ENCODE results near the gene AP2S1.
"Not testable (repeated sequence)": the region's sequence is repeated elsewhere in the genome, so short reads cannot be mapped to it uniquely, and the experiment has no call there.

AP2S1 gene

DNA sequence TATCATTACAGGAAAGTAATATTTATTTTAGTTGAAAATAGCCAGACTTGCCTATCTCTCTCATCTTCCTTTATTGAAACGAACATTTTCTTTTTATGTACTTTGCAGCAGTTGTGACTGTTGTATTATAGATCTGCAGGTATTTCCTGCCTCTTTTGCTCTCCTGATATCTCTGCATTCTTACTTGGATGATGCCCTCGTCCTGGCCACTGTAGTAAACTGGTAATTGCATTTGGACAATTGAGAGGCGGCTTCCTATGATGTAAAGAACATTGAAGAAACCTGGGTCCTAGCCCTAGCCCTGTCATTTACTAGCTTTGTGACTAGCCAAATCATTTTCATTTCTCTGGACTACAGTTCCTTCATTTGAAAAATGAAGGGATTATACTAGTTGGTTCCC, 16.5 kb upstream of the AP2S1 start:
- no peak for DNase-seq

DNA sequence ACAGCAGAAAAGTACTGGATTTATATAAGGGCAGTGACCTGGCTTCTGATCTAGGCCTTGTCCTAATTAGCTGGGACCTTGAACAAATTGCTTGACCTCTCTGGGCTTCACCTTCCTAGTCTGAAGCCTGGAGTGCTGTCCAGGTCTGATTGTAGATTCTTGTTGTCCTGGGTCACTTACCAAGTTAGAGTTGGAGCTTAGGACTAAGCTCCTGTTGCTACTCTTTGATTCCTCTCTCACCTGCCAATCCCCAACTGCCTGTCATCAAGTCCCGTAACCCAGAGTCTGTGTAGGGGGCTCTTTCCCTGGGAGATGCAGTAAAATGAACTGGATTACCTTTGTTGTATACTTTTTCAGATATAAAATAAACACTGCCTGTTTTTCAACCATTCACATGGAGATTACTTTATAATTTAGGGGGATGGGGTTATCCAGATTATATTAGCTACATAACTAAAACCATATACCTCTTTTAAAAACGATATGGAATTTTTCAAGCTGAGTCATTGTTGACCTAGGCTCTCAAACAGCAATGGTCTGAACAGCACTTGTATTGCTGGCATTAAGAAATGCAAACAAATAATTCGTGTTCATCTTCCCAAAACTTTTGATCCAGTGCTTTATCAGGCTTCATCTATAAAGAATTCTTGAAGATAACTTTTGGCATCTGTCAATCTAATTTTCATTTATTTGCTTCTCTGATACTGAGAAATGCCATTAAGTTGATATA, 15.9 kb upstream of the AP2S1 start:
- DNase-seq: no peak

DNA sequence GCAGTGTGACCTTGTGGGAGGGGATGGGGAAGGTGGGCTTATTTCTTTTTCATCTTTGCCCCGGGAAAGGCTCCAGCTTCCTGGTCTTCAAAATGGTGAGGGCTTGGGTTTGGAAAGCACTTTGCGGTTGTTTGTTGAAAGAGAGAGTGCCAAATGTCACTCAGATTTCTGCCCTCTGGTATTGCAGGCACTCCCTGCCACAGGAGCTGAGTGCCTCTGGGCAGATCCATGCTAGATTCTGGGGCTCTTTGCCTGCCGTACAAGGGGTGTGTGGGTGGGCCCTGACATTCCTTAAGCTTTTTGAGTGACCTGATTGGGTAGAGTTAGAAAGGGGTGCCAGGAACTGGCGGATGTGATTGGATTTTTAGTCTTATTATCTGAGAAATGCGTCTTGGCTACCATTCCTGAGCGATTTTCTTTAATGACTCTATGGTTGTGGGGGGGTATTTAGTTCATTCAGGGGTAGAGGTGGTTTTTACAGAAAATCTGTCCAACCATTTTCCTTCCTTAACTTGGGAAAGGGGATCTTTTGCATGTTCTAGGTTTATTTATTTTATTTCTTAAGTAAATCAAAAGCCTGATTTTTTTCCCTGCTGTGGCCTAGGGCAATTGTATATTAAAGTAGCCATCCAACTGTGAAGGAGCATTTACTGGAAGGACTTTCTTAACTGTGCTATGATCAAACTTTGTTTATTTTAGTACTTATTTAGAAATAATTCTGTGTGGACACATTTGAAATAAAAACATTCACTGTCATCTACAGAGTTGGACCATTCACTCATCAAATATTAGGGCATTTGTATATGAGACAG, 13.4 kb upstream of the AP2S1 start:
- no peak for DNase-seq

GRCh38 chr19:46862974-46863632, 12.5 kb upstream of the AP2S1 start:
- DNase-seq: no peak

DNA sequence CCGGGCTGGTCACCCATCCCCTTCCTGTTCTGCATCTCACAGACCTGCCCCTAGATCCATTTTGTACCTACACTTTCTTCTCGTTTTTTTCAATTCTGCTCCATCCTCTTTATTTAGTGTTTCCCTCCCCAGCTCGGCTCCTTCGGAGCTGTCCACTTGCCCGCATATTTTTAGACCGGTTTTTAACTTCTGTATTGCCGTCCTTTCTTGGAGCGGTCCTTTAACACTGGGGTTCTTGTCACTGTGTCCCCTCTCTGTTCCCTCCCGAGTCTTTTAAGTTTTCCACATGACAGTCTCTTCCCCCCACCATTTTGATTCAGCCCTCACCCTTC, 11.8 kb upstream of the AP2S1 start:
- no peak for DNase-seq

GRCh38 chr19:46861691-46862502, 11.3 kb upstream of the AP2S1 start:
- DNase-seq: peak in 1 of 2 donors; percentile 15

- no peak for DNase-seq
These were observed 10.4 kb upstream of the AP2S1 start, which contains the start of gene ARHGAP35 for GRCh38 chr19:46860846-46861690. TSS of gene ARHGAP35 (plus strand) at chr19:46860997. CDS start at chr19:46918676, 57,679 bp downstream.

GRCh38 chr19:46860125-46860845, 9.6 kb upstream of the AP2S1 start:
- peak; percentile 98 to 99 for DNase-seq

DNA sequence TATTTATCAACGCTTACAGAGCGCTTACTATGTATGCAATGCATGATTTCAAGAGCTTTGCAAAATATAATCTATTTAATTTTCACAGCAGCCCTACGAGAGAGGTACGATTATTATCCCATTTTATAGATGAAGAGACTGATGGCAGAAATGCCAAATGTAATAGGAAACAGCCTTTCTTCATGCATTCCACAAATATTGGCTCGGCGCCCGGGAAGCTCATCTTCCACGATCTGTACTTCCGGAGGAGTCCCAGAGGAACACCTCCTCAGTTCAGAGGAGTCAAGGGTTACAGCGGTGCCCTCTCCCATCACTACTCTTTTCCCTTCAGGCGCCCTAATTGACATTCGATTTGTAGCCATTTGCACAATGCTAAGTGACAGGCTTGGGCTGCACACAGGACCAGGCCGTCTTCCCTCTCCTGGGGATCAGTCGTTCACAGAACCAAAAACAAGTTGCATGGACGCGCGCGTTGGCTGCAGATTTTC, 9.0 kb upstream of the AP2S1 start:
- DNase-seq: no peak

DNA sequence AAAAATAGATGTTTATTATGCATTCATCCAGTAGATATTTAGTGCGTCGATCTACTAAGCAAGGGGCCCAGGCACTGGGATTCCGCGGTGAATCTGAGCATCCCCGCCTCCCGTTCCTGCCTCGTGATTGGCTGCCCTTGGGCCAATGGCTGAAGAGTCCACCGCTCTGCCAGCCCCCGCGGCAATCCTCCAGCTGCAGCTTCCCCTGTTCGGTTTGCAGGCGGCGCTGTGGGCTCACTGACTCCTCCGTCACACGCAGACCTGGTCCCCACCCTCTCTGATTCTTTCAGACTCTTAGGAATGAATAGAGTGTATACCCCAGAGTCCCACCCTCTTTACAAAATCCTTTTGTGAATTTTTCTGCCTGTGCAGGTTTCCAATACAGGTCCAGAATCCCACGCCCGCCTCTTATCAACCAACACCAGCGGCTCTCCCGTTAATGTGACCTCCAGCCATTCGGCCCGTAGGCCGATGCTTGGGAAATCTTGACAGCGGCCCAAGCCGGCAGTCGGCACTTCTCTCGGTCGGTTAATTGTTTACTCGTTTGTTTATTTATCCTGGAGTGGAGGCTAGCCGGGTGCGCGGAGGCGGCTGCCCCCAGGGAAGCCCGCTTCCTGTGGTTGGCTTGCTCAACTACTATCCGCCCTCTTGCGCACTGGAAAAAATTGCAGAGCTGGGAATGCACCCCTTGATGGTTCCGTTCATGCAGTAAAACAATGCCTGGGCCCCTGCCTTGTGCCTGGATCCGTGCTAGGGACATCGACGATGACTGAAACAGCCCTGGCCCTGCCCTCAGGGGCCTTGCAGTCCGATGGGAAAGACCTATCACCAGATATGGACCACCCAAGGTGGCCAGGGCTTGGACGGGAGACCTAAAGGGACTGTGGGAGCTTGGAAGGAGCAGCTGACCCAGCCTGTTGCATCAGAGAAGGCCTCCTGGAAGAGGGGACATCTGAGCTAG, 5.7 kb upstream of the AP2S1 start:
- DNase-seq: peak; percentile 90 to 93

GRCh38 chr19:46854698-46855097, 4.1 kb upstream of the AP2S1 start:
- not testable (repeated sequence) for DNase-seq

- no peak for DNase-seq
These were observed 2.2 kb upstream of the AP2S1 start for GRCh38 chr19:46852830-46853229.

DNA sequence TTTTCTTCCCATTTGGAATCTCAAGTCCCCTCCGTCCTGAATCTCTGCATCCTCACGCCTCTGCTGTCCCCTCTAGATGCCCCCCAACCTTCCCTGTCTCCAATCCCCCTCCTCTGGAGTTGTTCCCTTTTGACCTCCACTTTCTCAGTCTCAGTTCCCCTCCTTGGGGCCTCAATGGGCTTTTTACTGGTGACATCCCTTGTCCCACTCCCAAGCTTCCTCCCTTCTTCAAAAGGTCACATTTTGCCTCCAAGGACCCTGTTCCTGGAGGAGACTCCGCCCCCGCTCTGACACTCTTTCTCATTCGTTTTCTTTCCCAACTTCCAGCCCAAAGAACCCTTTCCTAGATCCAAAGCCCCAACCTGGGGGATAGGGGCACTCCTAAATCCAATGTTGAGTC, 1.0 kb downstream of the AP2S1 start:
- peak; percentile 11 to 19 for DNase-seq

DNA sequence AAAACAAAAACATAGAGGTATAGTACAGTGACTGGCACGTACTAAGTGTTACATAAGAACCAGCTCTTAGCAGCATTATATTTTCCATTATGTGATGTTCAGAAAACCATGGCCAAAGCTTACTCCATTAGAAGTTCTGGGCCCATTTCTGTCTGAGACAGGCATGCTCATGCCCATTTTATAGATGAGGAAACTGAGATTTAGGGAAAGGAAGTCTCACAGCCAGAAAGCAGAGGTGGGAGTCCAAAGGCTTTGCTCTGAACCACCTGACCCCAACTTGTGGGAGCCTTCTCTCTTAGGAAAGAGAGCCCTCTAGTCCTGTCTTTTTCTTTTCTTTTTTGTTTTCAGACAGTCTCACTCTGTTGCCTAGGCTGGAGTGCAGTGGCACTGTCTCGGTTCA, 2.3 kb downstream of the AP2S1 start:
- peak in 1 of 2 donors; percentile 37 for DNase-seq

- no peak for DNase-seq
These were observed 3.1 kb downstream of the AP2S1 start for GRCh38 chr19:46847528-46847927.

GRCh38 chr19:46845959-46846459, 4.6 kb downstream of the AP2S1 start:
- peak; percentile 43 to 51 for DNase-seq

GRCh38 chr19:46844067-46844489, 6.6 kb downstream of the AP2S1 start:
- peak; percentile 48 to 53 for DNase-seq

GRCh38 chr19:46842791-46843190, 7.9 kb downstream of the AP2S1 start:
- no peak for DNase-seq

- no peak for DNase-seq
These were observed 9.1 kb downstream of the AP2S1 start for GRCh38 chr19:46841458-46842083.
